Mucosa of rectum (tissue), 2 donors: ENCODE measurements around the gene LEMD3.

Source experiments
- H3K27ac ChIP-seq, 2 donors: one replicate each; pipeline ENCODE4 v1.7.0; 2013; ENCODE audit warnings: inconsistent platforms in 2 of 2, low read depth in 2 of 2, low read length in 2 of 2
- H3K27me3 ChIP-seq, 2 donors: one replicate each; pipeline ENCODE4 v1.7.0; 2013; ENCODE audit warnings: low read length in 2 of 2; ENCODE audit not compliant: control insufficient read depth in 2 of 2, insufficient read depth in 2 of 2
- H3K36me3 ChIP-seq, 2 donors: one replicate each; pipeline ENCODE4 v1.7.0; 2013; ENCODE audit warnings: low read length in 2 of 2; ENCODE audit not compliant: control insufficient read depth in 2 of 2, insufficient read depth in 2 of 2
- H3K4me1 ChIP-seq, 2 donors: one replicate each; pipeline ENCODE4 v1.7.0; 2013; ENCODE audit warnings: low read length in 2 of 2, mild to moderate bottlenecking in 1 of 2; ENCODE audit not compliant: control insufficient read depth in 2 of 2, insufficient read depth in 2 of 2
- H3K4me3 ChIP-seq, 2 donors: one replicate each; pipeline ENCODE4 v1.7.0; 2013; ENCODE audit warnings: low read length in 2 of 2
- H3K9ac ChIP-seq, 2 donors: one replicate each; pipeline ENCODE4 v1.7.0; 2013; ENCODE audit warnings: low read length in 2 of 2, low read depth in 1 of 2, mild to moderate bottlenecking in 1 of 2
- H3K9me3 ChIP-seq, 2 donors: one replicate each; pipeline ENCODE4 v1.7.0; 2013; ENCODE audit warnings: low read length in 2 of 2; ENCODE audit not compliant: control insufficient read depth in 2 of 2
- donor health status: healthy.
- donor health status: Normal muscosa, but diverticular disease.

LEMD3 gene

GRCh38 chr12:65164774-65165173 lies 4.6 kb upstream of the LEMD3 start:
- Histone ChIP-seq H3K27ac (no peak overlapping the region), H3K27me3 (no peaks in the 10 kb centered on the region)

GRCh38 chr12:65168681-65169319 lies 583 bp upstream of the LEMD3 start:
- H3K9ac ChIP-seq, result peak overlapping the region; percentile 89 to 95
- peaks cover 17 to 23% of the 10 kb centered on the region in 2 donors for H3K4me1 ChIP-seq
- H3K27ac ChIP-seq, result peak overlapping the region; percentile 94 to 96
- no peaks in the 10 kb centered on the region for H3K36me3 ChIP-seq
- no peaks in the 10 kb centered on the region for H3K27me3 ChIP-seq
- H3K4me3 ChIP-seq, result peak overlapping the region; percentile 93 to 94
- no peaks in the 10 kb centered on the region for H3K9me3 ChIP-seq

More at GRCh38 chr12:65164774-65165173, 4.6 kb upstream of the LEMD3 start:
- Histone ChIP-seq H3K4me3 (no peak overlapping the region), H3K36me3 (no peaks in the 10 kb centered on the region), H3K4me1 (peaks cover 2 to 7% of the 10 kb centered on the region in 2 donors), H3K9me3 (no peaks in the 10 kb centered on the region), H3K9ac (no peak overlapping the region)

- Histone ChIP-seq H3K36me3 (peaks cover under 1 to 5% of the 10 kb centered on the region in 2 donors), H3K9me3 (no peaks in the 10 kb centered on the region), H3K9ac (peak overlapping the region; percentile 89 to 95), H3K27ac (peak overlapping the region; percentile 94 to 96), H3K4me1 (peaks cover 17 to 23% of the 10 kb centered on the region in 2 donors), H3K27me3 (no peaks in the 10 kb centered on the region), H3K4me3 (peak overlapping the region; percentile 93 to 94)
These were observed 962 bp downstream of the LEMD3 start for GRCh38 chr12:65170209-65170881.

- peaks cover 17 to 23% of the 10 kb centered on the region in 2 donors for H3K4me1 ChIP-seq
- H3K9me3 ChIP-seq, result no peaks in the 10 kb centered on the region
- no peaks in the 10 kb centered on the region for H3K27me3 ChIP-seq
- no peak overlapping the region for H3K27ac ChIP-seq
- H3K36me3 ChIP-seq, result peaks cover 5% of the 10 kb centered on the region in 2 donors
- H3K9ac ChIP-seq, result peak overlapping the region; percentile 65 to 95
- peak overlapping the region; percentile 93 to 94 for H3K4me3 ChIP-seq
These were observed 1.7 kb downstream of the LEMD3 start for GRCh38 chr12:65171073-65171472.

GRCh38 chr12:65171870-65172269 lies 2.5 kb downstream of the LEMD3 start:
- H3K9ac ChIP-seq, result no peak overlapping the region
- H3K9me3 ChIP-seq, result no peaks in the 10 kb centered on the region
- H3K27ac ChIP-seq, result no peak overlapping the region
- peaks cover 5 to 10% of the 10 kb centered on the region in 2 donors for H3K36me3 ChIP-seq
- H3K27me3 ChIP-seq, result no peaks in the 10 kb centered on the region
- H3K4me3 ChIP-seq, result peak overlapping the region; percentile 28 to 94
- H3K4me1 ChIP-seq, result peaks cover 17 to 23% of the 10 kb centered on the region in 2 donors

- no peak overlapping the region for H3K9ac ChIP-seq
- peaks cover 15 to 16% of the 10 kb centered on the region in 2 donors for H3K4me1 ChIP-seq
- no peak overlapping the region for H3K4me3 ChIP-seq
- peaks cover 9 to 10% of the 10 kb centered on the region in 2 donors for H3K36me3 ChIP-seq
- no peak overlapping the region for H3K27ac ChIP-seq
- no peaks in the 10 kb centered on the region for H3K27me3 ChIP-seq
- no peaks in the 10 kb centered on the region for H3K9me3 ChIP-seq
These were observed 6.0 kb downstream of the LEMD3 start for GRCh38 chr12:65175385-65175784.

GRCh38 chr12:65182012-65182739 lies 12.8 kb downstream of the LEMD3 start:
- H3K9ac ChIP-seq, result no peak overlapping the region

GRCh38 chr12:65184176-65184857 lies 14.9 kb downstream of the LEMD3 start:
- Histone ChIP-seq H3K27ac (no peak overlapping the region), H3K4me3 (no peak overlapping the region), H3K9me3 (no peaks in the 10 kb centered on the region), H3K36me3 (peaks cover 0 to 2% of the 10 kb centered on the region in 2 donors), H3K4me1 (peaks cover 0 to 5% of the 10 kb centered on the region in 2 donors), H3K27me3 (no peaks in the 10 kb centered on the region), H3K9ac (no peak overlapping the region)

More at GRCh38 chr12:65182012-65182739, 12.8 kb downstream of the LEMD3 start:
- peaks cover under 1 to 2% of the 10 kb centered on the region in 2 donors for H3K36me3 ChIP-seq
- H3K27ac ChIP-seq, result no peak overlapping the region
- H3K27me3 ChIP-seq, result no peaks in the 10 kb centered on the region
- no peak overlapping the region for H3K4me3 ChIP-seq
- H3K4me1 ChIP-seq, result peaks cover 0 to 2% of the 10 kb centered on the region in 2 donors
- no peaks in the 10 kb centered on the region for H3K9me3 ChIP-seq

- H3K27me3 ChIP-seq, result no peaks in the 10 kb centered on the region
- H3K4me1 ChIP-seq, result peaks cover 0 to 5% of the 10 kb centered on the region in 2 donors
- H3K4me3 ChIP-seq, result no peak overlapping the region
- H3K36me3 ChIP-seq, result peaks cover 0 to 2% of the 10 kb centered on the region in 2 donors
- H3K9me3 ChIP-seq, result no peaks in the 10 kb centered on the region
- no peak overlapping the region for H3K9ac ChIP-seq
- H3K27ac ChIP-seq, result no peak overlapping the region
These were observed 15.5 kb downstream of the LEMD3 start for GRCh38 chr12:65184858-65185229.
